ENCODE results near the gene ARHGAP8.

ARHGAP8 gene

GRCh38 chr22:44752285-44753188 is at the start of gene ARHGAP8:
Gene ARHGAP8 (plus strand): TSS chr22:44752575. CDS start chr22:44786528, 33,953 bp downstream.
- DNase-seq, result peak; percentile 11

GRCh38 chr22:44703255-44703870 is 49.0 kb upstream of the ARHGAP8 start:
- DNase-seq, result no peak

- DNase-seq, result no peak
These were observed 48.0 kb upstream of the ARHGAP8 start for GRCh38 chr22:44704159-44705021.

GRCh38 chr22:44705022-44705297 is 47.4 kb upstream of the ARHGAP8 start:
- DNase-seq, result no peak

- DNase-seq, result no peak
These were observed 45.9 kb upstream of the ARHGAP8 start for GRCh38 chr22:44706488-44706887.

- DNase-seq, result no peak
These were observed 45.2 kb upstream of the ARHGAP8 start for GRCh38 chr22:44707178-44707577.

- DNase-seq, result no peak
These were observed 44.6 kb upstream of the ARHGAP8 start for GRCh38 chr22:44707752-44708151.

- DNase-seq, result no peak
These were observed 42.4 kb upstream of the ARHGAP8 start for GRCh38 chr22:44709881-44710392.

- DNase-seq, result no peak
These were observed 41.7 kb upstream of the ARHGAP8 start for GRCh38 chr22:44710474-44711240.

- DNase-seq, result no peak
These were observed 41.2 kb upstream of the ARHGAP8 start for GRCh38 chr22:44711241-44711560.

- no peak for DNase-seq
These were observed 40.5 kb upstream of the ARHGAP8 start for GRCh38 chr22:44711690-44712555.

- DNase-seq, result no peak
These were observed 39.4 kb upstream of the ARHGAP8 start for GRCh38 chr22:44712962-44713361.

- no peak for DNase-seq
These were observed 37.5 kb upstream of the ARHGAP8 start for GRCh38 chr22:44714703-44715350.

GRCh38 chr22:44718418-44718817 is 34.0 kb upstream of the ARHGAP8 start:
- DNase-seq, result no peak

GRCh38 chr22:44719586-44720368 is 32.6 kb upstream of the ARHGAP8 start:
- peak; percentile 75 for DNase-seq

GRCh38 chr22:44721213-44721612 is 31.2 kb upstream of the ARHGAP8 start:
- DNase-seq, result peak; percentile 13

GRCh38 chr22:44722611-44723010 is 29.8 kb upstream of the ARHGAP8 start:
- no peak for DNase-seq

GRCh38 chr22:44723801-44724200 is 28.6 kb upstream of the ARHGAP8 start:
- peak; percentile 62 for DNase-seq

- DNase-seq, result no peak
These were observed 28.0 kb upstream of the ARHGAP8 start for GRCh38 chr22:44724416-44724815.

GRCh38 chr22:44724859-44725258 is 27.5 kb upstream of the ARHGAP8 start:
- no peak for DNase-seq

Measured in NCI-H82 (cell line).